LNCAP (cell line): Measurements from ENCODE around the gene LENG1.
A peak's percentile ranks its signal among the peaks of the same experiment; 100 is the strongest.

Source experiments
- TF ChIP-seq, protein P1 (sequence below): fragments of 450-650 bp; IDR thresholded peaks from 2 replicates; pipeline ENCODE4 v1.5.1; 2017; ENCODE audit warnings: mild to moderate bottlenecking

The LENG1 gene

DNA sequence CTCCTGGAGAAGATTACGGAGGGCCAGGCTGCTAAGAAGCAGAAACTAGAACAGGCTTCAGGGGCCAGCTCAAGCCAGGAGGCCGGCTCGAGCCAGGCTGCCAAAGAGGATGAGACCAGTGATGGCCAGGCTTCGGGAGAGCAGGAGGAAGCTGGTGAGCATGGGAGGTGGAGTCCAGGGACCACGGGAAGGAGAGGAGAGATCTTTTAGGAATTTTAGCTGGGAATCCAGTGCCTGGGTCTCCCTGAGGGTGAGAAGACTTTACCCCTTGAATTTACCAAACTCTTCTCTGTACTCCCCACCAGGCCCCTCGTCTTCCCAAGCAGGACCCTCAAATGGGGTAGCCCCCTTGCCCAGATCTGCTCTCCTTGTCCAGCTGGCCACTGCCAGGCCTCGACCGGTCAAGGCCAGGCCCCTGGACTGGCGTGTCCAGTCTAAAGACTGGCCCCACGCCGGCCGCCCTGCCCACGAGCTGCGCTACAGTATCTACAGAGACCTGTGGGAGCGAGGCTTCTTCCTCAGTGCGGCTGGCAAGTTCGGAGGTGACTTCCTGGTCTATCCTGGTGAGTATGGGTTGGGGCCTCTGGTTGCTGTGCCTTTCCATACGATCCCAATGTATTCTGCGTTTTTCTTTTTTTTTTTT lies 32.4 kb upstream of the LENG1 start:
- TF ChIP-seq, protein P1, sequence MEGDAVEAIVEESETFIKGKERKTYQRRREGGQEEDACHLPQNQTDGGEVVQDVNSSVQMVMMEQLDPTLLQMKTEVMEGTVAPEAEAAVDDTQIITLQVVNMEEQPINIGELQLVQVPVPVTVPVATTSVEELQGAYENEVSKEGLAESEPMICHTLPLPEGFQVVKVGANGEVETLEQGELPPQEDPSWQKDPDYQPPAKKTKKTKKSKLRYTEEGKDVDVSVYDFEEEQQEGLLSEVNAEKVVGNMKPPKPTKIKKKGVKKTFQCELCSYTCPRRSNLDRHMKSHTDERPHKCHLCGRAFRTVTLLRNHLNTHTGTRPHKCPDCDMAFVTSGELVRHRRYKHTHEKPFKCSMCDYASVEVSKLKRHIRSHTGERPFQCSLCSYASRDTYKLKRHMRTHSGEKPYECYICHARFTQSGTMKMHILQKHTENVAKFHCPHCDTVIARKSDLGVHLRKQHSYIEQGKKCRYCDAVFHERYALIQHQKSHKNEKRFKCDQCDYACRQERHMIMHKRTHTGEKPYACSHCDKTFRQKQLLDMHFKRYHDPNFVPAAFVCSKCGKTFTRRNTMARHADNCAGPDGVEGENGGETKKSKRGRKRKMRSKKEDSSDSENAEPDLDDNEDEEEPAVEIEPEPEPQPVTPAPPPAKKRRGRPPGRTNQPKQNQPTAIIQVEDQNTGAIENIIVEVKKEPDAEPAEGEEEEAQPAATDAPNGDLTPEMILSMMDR, result no peak

DNA sequence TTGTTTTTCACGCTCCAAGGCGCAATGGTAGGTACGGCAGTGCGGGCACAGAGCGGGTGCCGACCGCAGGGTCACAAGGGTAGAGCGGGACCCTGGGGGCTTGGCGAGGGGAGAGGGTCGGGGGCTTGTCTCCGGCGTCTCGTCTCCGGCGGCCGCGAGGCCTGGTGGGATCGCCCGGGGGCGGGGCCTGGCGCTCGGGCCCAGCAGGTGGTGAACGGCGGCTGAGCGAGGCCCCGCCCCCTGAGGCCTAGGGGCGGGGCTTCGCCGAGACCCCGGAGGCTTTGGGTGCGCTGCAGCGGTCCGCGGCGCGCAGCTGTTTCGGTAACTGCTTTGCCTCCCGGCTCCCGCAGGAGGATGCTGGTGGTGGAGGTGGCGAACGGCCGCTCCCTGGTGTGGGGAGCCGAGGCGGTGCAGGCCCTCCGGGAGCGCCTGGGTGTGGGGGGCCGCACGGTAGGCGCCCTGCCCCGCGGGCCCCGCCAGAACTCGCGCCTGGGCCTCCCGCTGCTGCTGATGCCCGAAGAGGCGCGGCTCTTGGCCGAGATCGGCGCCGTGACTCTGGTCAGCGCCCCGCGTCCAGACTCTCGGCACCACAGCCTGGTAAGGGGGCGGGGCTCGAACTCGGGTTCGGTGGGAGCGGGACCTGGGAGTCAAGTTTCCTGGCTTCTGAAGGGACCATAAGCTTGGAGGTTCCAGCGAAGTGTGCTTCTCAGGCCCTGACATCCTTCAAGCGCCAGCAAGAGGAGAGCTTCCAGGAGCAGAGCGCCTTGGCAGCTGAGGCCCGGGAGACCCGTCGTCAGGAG lies 31.7 kb upstream of the LENG1 start, which contains the start of gene TSEN34:
TSS of gene TSEN34 (plus strand) at position 298 of the 800 bp plus-strand sequence. CDS start at position 355, 57 bp downstream.
- TF ChIP-seq, protein P1, result no peak

DNA sequence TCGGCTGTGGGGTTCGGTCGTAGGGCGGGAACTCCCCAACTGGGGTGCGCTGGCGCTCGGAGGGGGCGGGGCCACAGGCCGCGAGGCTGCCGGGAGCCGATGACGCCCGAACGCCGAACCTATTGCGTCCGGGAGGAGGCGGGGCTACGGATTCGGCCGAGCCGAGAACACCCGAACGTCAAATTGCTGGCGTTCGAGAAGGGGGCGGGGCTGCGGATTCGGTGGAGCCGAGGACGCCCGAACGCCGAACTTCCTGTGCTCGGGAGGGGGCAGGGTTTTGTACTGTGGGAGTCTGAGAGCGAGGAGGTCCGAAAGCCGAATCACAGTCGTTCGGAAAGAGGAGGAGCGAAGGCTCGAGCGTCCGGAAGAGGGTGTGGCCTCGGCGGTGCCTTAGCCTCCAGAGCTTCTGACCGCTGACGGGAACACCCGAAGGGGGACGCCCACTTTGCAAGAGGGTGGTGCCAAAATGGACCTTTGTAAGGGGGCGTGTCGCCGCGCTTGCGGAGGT lies 31.0 kb upstream of the LENG1 start:
- TF ChIP-seq, protein P1, result no peak

DNA sequence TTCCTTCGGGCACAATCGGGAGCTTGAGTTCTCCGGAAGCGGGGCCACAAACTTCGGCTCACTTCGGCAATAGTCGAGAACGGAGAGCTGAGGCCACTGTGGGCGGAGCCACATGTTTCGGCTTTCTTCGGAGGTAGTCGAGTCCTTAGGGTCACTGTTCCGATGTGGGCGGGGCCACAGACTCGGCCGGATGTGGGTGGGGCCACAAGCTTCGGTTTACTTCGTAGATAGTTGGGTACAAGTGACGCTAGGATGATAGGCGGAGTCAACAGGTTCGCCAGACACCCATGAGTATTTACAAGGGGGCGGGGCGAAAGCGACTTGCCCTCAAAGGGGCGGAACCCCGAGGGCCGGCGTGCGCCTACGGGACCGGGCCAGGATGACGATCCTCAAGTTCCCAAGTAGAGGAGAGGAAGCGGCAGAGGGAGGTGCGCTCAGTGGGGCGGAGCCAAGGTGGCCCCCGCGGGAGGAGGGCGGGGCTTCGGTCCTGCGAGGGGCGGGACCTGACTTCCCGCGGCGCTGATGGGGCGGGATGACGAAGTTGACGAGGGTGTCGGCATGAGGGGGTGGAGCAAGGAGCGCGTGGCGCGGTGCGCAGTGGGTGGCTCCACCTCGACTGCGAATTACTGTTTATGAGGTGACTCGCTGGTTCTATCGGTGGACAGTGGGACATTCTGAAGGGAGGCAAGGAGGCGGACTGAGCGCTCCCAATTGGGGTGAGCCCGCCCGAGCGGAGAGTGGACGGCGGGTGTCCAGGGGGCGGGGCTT lies 30.4 kb upstream of the LENG1 start:
- TF ChIP-seq, protein P1, result no peak

DNA sequence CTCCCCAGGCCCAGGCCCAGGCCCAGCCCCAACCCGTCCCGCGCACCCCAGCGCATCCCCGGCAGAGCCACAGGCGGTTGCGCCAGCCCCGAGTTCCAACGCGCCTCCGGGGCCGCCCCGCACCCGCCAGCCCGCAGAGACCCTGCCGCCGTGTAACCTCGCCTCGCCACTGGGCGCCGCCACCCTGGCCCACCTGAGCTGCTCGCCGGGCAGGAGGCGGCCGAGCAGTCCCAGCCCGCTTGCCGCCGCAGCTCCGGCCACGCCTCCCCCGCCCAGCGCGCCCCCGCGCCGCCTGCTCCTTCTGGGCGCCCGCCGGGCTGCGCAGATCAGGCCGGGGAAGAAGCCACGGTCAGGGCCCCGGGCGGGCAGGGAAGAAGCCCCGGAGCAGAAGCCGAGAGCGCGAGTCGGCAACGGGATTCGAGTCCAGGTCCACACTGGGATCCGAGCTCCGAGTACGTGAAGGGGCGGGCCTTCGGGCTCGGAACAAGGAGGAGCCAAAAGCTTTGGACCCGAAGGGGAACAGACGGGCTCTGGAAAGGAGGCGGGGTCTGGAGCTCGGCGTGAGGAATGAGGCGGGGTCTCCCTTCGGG lies 29.7 kb upstream of the LENG1 start, which contains the start of gene MBOAT7:
TSS of gene MBOAT7 (minus strand) at position 436 of the 590 bp plus-strand sequence. CDS start 1,072 bp downstream, outside the sequence.
- TF ChIP-seq, protein P1, result peak; percentile 39; the same call in 1 of the 2 replicates

DNA sequence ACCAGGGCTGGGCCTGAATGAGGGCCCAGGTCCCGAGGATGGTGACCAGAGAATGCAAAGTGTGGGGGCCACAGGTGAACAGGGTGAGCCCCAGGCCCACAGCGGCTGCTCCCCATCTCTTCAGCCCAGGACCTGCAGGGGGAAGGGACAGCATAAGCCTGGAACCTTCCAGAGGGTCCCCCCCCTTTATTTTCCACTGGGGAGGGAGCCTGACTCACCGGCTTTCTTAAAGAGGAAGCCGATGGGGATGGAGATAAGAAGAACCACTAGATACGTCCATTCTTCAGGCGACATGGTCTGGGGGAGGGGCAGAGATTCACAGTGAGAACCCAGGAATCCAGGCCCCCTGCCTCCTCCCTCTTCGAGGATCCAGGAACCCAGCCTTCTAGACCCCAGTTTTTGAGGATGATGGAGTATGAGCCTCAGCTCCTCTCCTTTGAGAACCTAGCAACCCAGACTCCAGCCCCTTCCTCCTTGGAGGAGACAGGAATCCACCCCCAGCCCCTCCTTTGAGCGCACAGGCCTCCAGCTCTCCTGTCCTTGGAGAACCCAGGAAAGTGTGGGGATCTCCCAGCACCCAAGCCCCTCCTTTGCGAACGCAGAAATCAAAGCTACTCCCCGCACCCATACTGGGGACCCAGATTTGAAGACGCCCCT lies 28.8 kb upstream of the LENG1 start:
- TF ChIP-seq, protein P1, result no peak
